MM.1S (cell line): Measurements from ENCODE around the gene CDH22.

ENCODE experiments used
- DNase-seq: peaks from one replicate; pipeline ENCODE4 v3.0.0-alpha.2; 2015
- H2AFZ ChIP-seq: fragments of 300-600 bp; sonication (generic); 2 replicates; pipeline ENCODE4 v1.6.0; 2016; ENCODE audit warnings: antibody characterized with exemption, low read length
- H3F3A ChIP-seq: fragments of 300-600 bp; sonication (generic); 2 replicates; pipeline ENCODE4 v1.6.1; 2016; ENCODE audit warnings: mild to moderate bottlenecking, antibody characterized with exemption, low read length, moderate library complexity, mixed read lengths; ENCODE audit not compliant: insufficient read depth
- H3K27ac ChIP-seq: fragments of 300-600 bp; sonication (generic); 2 replicates; pipeline ENCODE4 v1.5.1; 2016; ENCODE audit warnings: mild to moderate bottlenecking, low read length
- H3K27me3 ChIP-seq: fragments of 300-600 bp; sonication (generic); replicated peaks from 2 replicates; pipeline ENCODE4 v1.6.0; 2016; ENCODE audit warnings: low read length; ENCODE audit not compliant: insufficient read depth
- H3K36me3 ChIP-seq: fragments of 300-600 bp; sonication (generic); replicated peaks from 2 replicates; pipeline ENCODE4 v1.6.1; 2016; ENCODE audit warnings: mild to moderate bottlenecking, low read length, mixed read lengths; ENCODE audit not compliant: insufficient read depth
- H3K4me1 ChIP-seq: fragments of 300-600 bp; sonication (generic); 2 replicates; pipeline ENCODE4 v1.6.1; 2016; ENCODE audit warnings: low read length, mixed read lengths
- H3K4me2 ChIP-seq: fragments of 300-600 bp; sonication (generic); 2 replicates; pipeline ENCODE4 v1.6.0; 2016; ENCODE audit warnings: low read depth, low read length
- H3K4me3 ChIP-seq: fragments of 300-600 bp; sonication (generic); 2 replicates; pipeline ENCODE4 v1.5.1; 2016; ENCODE audit warnings: low read length, mixed read lengths
- H3K79me2 ChIP-seq: fragments of 300-600 bp; sonication (generic); 2 replicates; pipeline ENCODE4 v1.6.1; 2016; ENCODE audit warnings: mixed run types, low read length, mixed read lengths
- H3K9ac ChIP-seq: fragments of 300-600 bp; sonication (generic); 2 replicates; pipeline ENCODE4 v1.6.1; 2016; ENCODE audit warnings: low read length, mixed read lengths
- H3K9me2 ChIP-seq: fragments of 300-600 bp; sonication (generic); replicated peaks from 2 replicates; pipeline ENCODE4 v1.6.1; 2016; ENCODE audit warnings: mild to moderate bottlenecking, low read length, mixed read lengths; ENCODE audit not compliant: insufficient read depth
- H3K9me3 ChIP-seq: fragments of 300-600 bp; sonication (generic); replicated peaks from 2 replicates; pipeline ENCODE4 v1.6.1; 2016; ENCODE audit warnings: mild to moderate bottlenecking, low read length, mixed read lengths; ENCODE audit not compliant: insufficient read depth
- H4K20me1 ChIP-seq: fragments of 300-600 bp; sonication (generic); 2 replicates; pipeline ENCODE4 v1.6.1; 2016; ENCODE audit warnings: mild to moderate bottlenecking, low read length, moderate library complexity, mixed read lengths; ENCODE audit not compliant: insufficient read depth
- EZH2 ChIP-seq: fragments of 300-600 bp; sonication (generic); optimal IDR thresholded peaks from 2 replicates; pipeline ENCODE3; 2017; ENCODE audit warnings: low read depth, mild to moderate bottlenecking, antibody characterized with exemption, low read length, mixed read lengths
- EZH2phosphoT487 ChIP-seq: fragments of 300-600 bp; sonication (generic); IDR thresholded peaks from 2 replicates; pipeline ENCODE4 v1.6.1; 2018; ENCODE audit warnings: antibody characterized with exemption, low read length
- TF ChIP-seq, protein P1 (sequence below): fragments of 300-600 bp; sonication (generic); IDR thresholded peaks from 2 replicates; pipeline ENCODE4 v1.5.1; 2016; ENCODE audit warnings: antibody characterized with exemption, low read length, mixed read lengths

Gene CDH22

GRCh38 chr20:46127396-46128010 lies 180.8 kb downstream of the CDH22 start:
- no peak overlapping the region for H3K4me2 ChIP-seq
- no peak for DNase-seq
- H3K9me3 ChIP-seq: no peaks in the 10 kb centered on the region

DNA sequence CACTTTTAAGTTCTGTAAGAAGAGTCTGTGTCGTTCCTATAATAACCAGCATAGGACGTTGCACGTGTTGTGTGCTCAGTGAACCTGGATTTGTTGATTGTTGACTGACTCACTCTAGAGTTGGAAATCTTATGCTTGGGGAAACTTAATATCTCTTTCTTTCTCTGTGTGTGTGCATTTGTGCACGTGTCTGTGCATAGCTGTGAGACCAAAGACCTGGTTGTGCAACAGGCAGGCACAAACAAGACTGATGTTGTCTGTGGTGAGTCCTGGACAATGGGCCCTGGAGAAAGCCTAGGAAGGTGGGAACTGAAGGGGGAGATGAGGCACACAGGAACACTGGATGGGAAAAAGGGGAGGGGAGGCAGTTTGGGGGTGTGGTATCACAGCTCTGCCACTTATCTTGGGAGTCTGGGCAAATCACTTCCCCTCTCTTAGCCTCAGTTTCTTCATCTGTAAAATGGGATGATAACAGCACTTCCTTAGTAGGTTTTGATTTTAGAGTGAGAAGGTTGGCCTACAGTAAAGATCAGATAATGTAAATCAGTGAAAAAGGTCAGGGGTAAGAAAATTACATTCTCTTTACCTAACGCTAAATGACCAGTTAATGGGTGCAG lies 181.8 kb downstream of the CDH22 start:
- Histone ChIP-seq H3K4me3 (no peak overlapping the region), H3F3A (no peaks in the 10 kb centered on the region), H4K20me1 (no peaks in the 10 kb centered on the region), H3K27ac (no peak overlapping the region), H3K9ac (no peak overlapping the region), H2AFZ (no peak overlapping the region), H3K9me2 (no peaks in the 10 kb centered on the region), H3K4me1 (0 out of 2 replicates have a peak, but pooled peaks cover 5% of the 10 kb centered on the region), H3K9me3 (no peaks in the 10 kb centered on the region), H3K27me3 (peaks cover 23% of the 10 kb centered on the region), H3K79me2 (no peaks in the 10 kb centered on the region), H3K4me2 (no peak overlapping the region), H3K36me3 (no peaks in the 10 kb centered on the region)
- no peak for DNase-seq
- TF ChIP-seq EZH2: no peak
- TF ChIP-seq EZH2phosphoT487: no peak
- TF ChIP-seq, protein P1, sequence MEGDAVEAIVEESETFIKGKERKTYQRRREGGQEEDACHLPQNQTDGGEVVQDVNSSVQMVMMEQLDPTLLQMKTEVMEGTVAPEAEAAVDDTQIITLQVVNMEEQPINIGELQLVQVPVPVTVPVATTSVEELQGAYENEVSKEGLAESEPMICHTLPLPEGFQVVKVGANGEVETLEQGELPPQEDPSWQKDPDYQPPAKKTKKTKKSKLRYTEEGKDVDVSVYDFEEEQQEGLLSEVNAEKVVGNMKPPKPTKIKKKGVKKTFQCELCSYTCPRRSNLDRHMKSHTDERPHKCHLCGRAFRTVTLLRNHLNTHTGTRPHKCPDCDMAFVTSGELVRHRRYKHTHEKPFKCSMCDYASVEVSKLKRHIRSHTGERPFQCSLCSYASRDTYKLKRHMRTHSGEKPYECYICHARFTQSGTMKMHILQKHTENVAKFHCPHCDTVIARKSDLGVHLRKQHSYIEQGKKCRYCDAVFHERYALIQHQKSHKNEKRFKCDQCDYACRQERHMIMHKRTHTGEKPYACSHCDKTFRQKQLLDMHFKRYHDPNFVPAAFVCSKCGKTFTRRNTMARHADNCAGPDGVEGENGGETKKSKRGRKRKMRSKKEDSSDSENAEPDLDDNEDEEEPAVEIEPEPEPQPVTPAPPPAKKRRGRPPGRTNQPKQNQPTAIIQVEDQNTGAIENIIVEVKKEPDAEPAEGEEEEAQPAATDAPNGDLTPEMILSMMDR: no peak

More at GRCh38 chr20:46127396-46128010, 180.8 kb downstream of the CDH22 start:
- Histone ChIP-seq H3K36me3 (no peaks in the 10 kb centered on the region), H3K27ac (no peak overlapping the region), H3K4me3 (no peak overlapping the region), H4K20me1 (no peaks in the 10 kb centered on the region), H3K4me1 (no peaks in the 10 kb centered on the region), H3K9ac (no peak overlapping the region), H3K27me3 (peaks cover 32% of the 10 kb centered on the region), H3K79me2 (no peaks in the 10 kb centered on the region), H3F3A (no peaks in the 10 kb centered on the region), H2AFZ (no peak overlapping the region), H3K9me2 (no peaks in the 10 kb centered on the region)
- TF ChIP-seq EZH2: no peak
- TF ChIP-seq, protein P1: no peak
- no peak for TF ChIP-seq EZH2phosphoT487
